HFFc6 (cell line): ENCODE data around the gene OPTC. TPM values are rescaled to one million over a fixed set of nuclear protein-coding genes. Genes with fewer than 3 reads are reported as not detected.

ENCODE experiments used
- DNase-seq: peaks from one replicate; pipeline ENCODE4 v3.0.0-alpha.2; 2018
- H3K27ac Mint-ChIP-seq: 2 replicates; pipeline ENCODE4 v1.8.0; 2020; ENCODE audit warnings: mild to moderate bottlenecking, mixed read lengths
- H3K27me3 Mint-ChIP-seq: 2 replicates; pipeline ENCODE4 v1.8.0; 2021; ENCODE audit warnings: mild to moderate bottlenecking, moderate library complexity, mixed read lengths; ENCODE audit not compliant: insufficient read depth
- H3K36me3 Mint-ChIP-seq: 2 replicates; pipeline ENCODE4 v1.8.0; 2021; ENCODE audit warnings: low read depth, mixed read lengths
- H3K4me1 Mint-ChIP-seq: 2 replicates; pipeline ENCODE4 v1.8.0; 2020; ENCODE audit warnings: low read depth, mixed read lengths
- H3K4me3 Mint-ChIP-seq: 2 replicates; pipeline ENCODE4 v1.8.0; 2020; ENCODE audit warnings: mild to moderate bottlenecking, moderate library complexity, mixed read lengths
- H3K9me3 Mint-ChIP-seq: 2 replicates; pipeline ENCODE4 v1.8.0; 2020; ENCODE audit warnings: mild to moderate bottlenecking, mixed read lengths
- total RNA-seq, 6 experiments: library from RNA; stranded (reverse); fragmentation: NEBNext Ultra II Directional; extraction: Animal tissue kit (Norgen Biotek cat#: 25700); gene quantifications; 2 replicates in 1 of 6; 3 replicates in 5 of 6; pipeline ENCODE4 v1.2.3, GENCODE V29; 2021
- TF ChIP-seq, protein P1 (sequence below): fragments of 200-600 bp; sonication (generic); IDR thresholded peaks from 2 replicates; pipeline ENCODE4 v1.5.0; 2021; ENCODE audit warnings: antibody characterized with exemption, mild to moderate bottlenecking

The OPTC gene
- total RNA-seq, 6 experiments from 2014 or later = not detected

DNA sequence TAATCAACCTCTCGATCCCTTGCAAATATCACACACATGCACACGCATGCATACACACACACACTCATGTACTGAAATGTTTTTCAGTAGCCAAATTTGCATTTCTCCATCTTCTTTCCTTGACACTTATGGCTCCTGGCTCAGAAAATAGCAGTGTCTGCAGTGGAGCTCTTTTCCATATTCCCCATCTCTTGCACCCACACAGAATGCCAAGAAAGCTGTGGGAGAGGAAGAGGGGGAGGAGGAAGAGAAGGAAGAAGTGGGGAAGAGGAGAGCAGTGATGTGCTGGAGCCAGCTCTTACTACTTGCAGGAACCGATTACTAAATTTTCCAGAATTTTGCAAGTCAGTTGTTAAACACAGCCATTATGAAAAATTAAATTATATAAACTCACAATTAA is 9.9 kb downstream of the OPTC start:
- no peak for DNase-seq
- Mint-ChIP-seq H3K4me1 (peaks cover 50% of the 10 kb centered on the region), H3K36me3 (no peaks in the 10 kb centered on the region), H3K27ac (no peak overlapping the region), H3K9me3 (no peaks in the 10 kb centered on the region), H3K27me3 (no peaks in the 10 kb centered on the region), H3K4me3 (no peak overlapping the region)
- TF ChIP-seq, protein P1, sequence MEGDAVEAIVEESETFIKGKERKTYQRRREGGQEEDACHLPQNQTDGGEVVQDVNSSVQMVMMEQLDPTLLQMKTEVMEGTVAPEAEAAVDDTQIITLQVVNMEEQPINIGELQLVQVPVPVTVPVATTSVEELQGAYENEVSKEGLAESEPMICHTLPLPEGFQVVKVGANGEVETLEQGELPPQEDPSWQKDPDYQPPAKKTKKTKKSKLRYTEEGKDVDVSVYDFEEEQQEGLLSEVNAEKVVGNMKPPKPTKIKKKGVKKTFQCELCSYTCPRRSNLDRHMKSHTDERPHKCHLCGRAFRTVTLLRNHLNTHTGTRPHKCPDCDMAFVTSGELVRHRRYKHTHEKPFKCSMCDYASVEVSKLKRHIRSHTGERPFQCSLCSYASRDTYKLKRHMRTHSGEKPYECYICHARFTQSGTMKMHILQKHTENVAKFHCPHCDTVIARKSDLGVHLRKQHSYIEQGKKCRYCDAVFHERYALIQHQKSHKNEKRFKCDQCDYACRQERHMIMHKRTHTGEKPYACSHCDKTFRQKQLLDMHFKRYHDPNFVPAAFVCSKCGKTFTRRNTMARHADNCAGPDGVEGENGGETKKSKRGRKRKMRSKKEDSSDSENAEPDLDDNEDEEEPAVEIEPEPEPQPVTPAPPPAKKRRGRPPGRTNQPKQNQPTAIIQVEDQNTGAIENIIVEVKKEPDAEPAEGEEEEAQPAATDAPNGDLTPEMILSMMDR = no peak

DNA sequence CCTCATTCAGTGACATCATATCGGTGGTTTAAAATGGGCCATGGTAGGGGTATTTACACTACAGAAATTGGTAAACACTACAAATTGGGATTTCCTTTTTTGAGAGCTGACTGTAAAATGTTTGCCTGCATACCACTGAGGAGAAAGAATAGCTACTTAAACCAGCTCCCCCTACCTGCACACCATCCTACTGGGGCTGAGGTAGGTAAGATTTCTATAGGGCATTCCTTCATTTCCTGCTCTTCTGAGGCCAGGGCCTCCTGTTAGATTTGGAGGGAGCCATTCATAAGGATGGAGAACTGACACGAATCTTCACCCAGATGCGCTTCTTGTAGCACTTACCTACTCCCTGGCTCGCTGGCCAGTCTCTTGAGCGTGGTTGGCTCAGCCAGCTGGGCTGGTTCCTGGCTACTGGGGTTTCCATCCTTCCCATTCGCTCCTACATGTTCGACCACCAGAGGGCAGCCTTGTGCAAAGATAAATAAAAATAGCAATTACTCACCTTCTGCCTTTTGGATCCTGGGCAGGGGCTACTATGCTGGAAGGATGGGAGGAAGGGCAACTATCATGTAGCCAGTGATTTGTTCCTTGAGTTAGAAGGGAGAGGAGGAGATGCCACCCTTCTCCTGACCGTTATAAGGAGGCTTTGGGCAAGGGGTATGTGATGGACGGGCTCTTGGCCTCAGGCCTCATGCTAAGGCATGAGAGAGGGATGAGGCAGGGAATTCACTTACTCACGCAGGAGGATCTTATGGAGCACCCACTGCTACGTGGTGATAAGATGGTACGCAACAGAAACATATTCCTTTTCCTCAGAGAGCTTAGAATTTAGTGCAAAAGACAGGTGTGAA is 10.7 kb downstream of the OPTC start:
- peaks cover 58% of the 10 kb centered on the region for H3K4me1 Mint-ChIP-seq
- no peak overlapping the region for H3K4me3 Mint-ChIP-seq
- no peaks in the 10 kb centered on the region for H3K9me3 Mint-ChIP-seq
- DNase-seq = peak; percentile 69
- TF ChIP-seq, protein P1 = peak; percentile 97
- H3K27me3 Mint-ChIP-seq = no peaks in the 10 kb centered on the region
- peak overlapping the region; percentile 64 for H3K27ac Mint-ChIP-seq
- no peaks in the 10 kb centered on the region for H3K36me3 Mint-ChIP-seq

DNA sequence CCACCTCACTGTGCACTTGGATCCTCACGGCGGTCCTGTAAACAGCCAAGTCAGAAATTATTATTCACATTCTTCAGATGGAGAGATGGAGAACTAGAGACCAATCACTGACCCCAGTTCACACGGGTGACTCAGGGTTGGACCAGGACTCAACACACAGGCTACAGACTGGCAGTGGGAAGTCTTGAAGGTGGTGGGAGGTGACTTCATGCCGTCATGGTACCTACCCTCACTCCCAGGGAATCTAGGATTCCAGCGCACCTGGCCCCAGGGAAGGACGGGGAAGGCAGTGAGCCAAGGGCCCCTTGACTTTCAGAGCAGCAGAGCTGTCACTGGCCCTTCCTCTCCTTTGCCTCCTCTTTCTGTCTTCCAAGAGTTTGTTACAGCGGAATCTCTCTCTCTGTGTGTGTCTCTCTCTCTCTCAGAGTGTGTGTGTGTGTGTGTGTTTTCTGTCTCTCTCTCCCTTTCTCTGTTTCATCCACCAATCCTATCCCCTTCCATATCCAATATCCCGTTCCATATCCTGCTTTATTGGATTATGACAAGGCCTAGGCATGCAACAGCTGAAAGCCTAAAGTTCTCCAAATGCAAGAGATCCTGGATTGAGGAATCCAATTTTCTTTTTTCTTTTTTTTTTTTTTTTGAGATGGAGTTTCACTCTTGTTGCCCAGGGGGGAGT is 11.7 kb downstream of the OPTC start:
- peaks cover 57% of the 10 kb centered on the region for H3K4me1 Mint-ChIP-seq
- H3K4me3 Mint-ChIP-seq = no peak overlapping the region
- no peak for DNase-seq
- H3K9me3 Mint-ChIP-seq = no peaks in the 10 kb centered on the region
- TF ChIP-seq, protein P1 = no peak
- H3K27ac Mint-ChIP-seq = peak overlapping the region; percentile 13; the same call in 1 of the 2 replicates
- no peaks in the 10 kb centered on the region for H3K36me3 Mint-ChIP-seq
- no peaks in the 10 kb centered on the region for H3K27me3 Mint-ChIP-seq

DNA sequence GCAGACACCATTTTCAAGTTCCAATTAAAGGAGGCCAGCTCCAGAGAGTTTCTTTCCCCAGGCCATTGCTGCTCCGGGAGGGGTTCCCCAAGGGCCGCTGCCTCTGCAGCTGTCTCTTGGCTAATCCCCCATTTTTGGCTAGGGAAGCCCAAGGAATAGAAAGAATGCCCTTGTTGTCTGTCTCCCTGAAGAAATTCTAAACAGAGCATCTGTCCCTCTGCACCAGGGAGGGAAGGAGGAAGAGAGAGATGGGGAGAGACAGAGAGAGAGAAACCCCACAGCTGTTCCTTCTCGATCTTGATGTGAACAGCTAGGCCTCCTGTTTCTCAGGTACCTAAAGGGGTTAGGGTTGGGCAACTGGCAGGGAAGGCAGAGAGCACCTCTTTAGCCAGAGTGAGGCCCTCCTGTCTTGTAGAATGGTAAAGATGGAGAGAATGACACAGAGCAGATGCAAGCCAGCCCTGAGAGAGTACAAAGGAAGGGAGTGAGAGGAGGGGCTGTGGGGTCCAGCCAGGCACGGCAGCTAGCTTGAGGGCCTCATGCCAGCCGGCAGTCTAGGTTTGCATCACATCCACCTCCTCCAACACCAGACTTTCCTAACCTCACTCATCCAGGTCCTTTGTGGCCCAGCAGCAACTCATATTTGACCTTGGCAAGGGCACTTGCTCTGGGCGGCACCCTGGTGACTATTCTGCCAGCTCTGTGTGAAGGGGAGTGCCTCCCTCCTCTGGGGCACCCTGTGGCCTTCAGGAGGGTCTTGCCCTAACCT is 13.1 kb downstream of the OPTC start:
- Mint-ChIP-seq H3K27me3 (no peaks in the 10 kb centered on the region), H3K4me1 (peaks cover 61% of the 10 kb centered on the region), H3K27ac (peak overlapping the region; percentile 63), H3K36me3 (no peaks in the 10 kb centered on the region), H3K4me3 (no peak overlapping the region), H3K9me3 (no peaks in the 10 kb centered on the region)
- TF ChIP-seq, protein P1 = no peak
- DNase-seq = no peak

DNA sequence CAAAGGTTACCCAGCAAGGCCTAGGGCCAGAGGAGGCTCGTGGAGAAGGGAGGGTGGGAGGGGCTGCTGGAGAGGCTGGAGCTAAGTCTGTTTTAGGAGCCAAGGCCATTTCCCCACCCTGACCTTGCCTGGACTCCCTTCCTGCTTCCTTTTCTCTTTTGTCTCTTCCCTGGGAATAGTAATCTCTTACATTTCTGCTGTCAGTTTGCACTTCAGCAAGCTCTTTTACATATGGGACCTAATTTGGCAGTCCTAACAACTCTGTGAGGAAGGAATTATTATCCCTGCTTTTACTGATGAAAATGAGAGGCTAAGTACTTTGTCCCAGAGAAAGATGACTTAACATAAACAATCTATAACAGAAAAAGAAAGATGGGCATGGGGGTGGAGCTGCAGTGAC is 13.8 kb downstream of the OPTC start:
- no peaks in the 10 kb centered on the region for H3K9me3 Mint-ChIP-seq
- peak overlapping the region; percentile 63 for H3K27ac Mint-ChIP-seq
- TF ChIP-seq, protein P1 = no peak

More for the DNA sequence above, 13.8 kb downstream of the OPTC start:
- H3K27me3 Mint-ChIP-seq = no peaks in the 10 kb centered on the region; the same call in 1 of the 2 replicates
- DNase-seq = no peak
- H3K4me3 Mint-ChIP-seq = no peak overlapping the region
- no peaks in the 10 kb centered on the region for H3K36me3 Mint-ChIP-seq
- H3K4me1 Mint-ChIP-seq = peaks cover 68% of the 10 kb centered on the region
